GM23248 (cell line): Measurements from ENCODE around the gene ASCL2.

Experiments used
- EZH2 ChIP-seq: fragments of 200-600 bp; sonication (generic); IDR thresholded peaks from 2 replicates; pipeline ENCODE4 v1.6.1; 2018; ENCODE audit warnings: antibody characterized with exemption, mild to moderate bottlenecking; ENCODE audit not compliant: insufficient read depth, poor library complexity, severe bottlenecking
- EZH2phosphoT487 ChIP-seq: fragments of 200-600 bp; sonication (generic); IDR thresholded peaks from 2 replicates; pipeline ENCODE4 v1.6.1; 2018; ENCODE audit warnings: antibody characterized with exemption, moderate library complexity, mild to moderate bottlenecking, low read depth; ENCODE audit not compliant: insufficient read depth

DNA sequence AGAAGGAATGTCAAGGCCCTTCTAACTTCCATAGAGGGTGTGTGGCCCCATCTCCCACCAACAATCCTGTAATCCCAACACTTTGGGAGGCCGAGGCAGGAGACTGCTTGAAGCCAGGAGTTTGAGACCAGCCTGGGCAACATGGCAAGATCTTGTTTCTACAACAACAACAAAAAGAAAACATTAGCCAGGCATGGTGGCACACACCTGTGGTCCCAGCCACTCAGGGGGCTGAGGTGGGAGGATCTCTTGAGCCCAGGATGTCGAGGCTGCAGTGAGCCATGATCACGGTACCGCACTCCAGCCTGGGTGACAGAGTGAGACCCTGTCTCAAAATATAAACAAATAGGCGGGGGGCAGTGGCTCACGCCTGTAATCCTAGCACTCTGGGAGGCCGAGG lies 48.3 kb upstream of the ASCL2 start:
- TF ChIP-seq EZH2 (no peak), EZH2phosphoT487 (no peak)
